GM04503 (cell line): ENCODE results near the gene SIM1.
A peak's percentile ranks its signal among the peaks of the same experiment; 100 is the strongest.

ENCODE experiments used
- DNase-seq: peaks from one replicate; pipeline ENCODE4 v3.0.0-alpha.2; 2012; ENCODE audit warnings: low read depth

The SIM1 gene

GRCh38 chr6:100456141-100456907, 8.4 kb downstream of the SIM1 start:
- DNase-seq: no peak

GRCh38 chr6:100455230-100456124, 9.2 kb downstream of the SIM1 start:
- DNase-seq: no peak

GRCh38 chr6:100454551-100455229, 10.0 kb downstream of the SIM1 start:
- DNase-seq: no peak

- DNase-seq: no peak
Measured at GRCh38 chr6:100453701-100454521, 10.8 kb downstream of the SIM1 start.

- DNase-seq: no peak
Measured at GRCh38 chr6:100452998-100453397, 11.7 kb downstream of the SIM1 start.

- no peak for DNase-seq
Measured at GRCh38 chr6:100451577-100451976, 13.1 kb downstream of the SIM1 start.

- no peak for DNase-seq
Measured at GRCh38 chr6:100449239-100449691, 15.5 kb downstream of the SIM1 start.

- DNase-seq: no peak
Measured at GRCh38 chr6:100447900-100448748, 16.6 kb downstream of the SIM1 start.

- no peak for DNase-seq
Measured at GRCh38 chr6:100447081-100447899, 17.4 kb downstream of the SIM1 start.

GRCh38 chr6:100446115-100447080, 18.3 kb downstream of the SIM1 start:
- no peak for DNase-seq

- no peak for DNase-seq
Measured at GRCh38 chr6:100445512-100445911, 19.2 kb downstream of the SIM1 start.

- DNase-seq: no peak
Measured at GRCh38 chr6:100440935-100441334, 23.8 kb downstream of the SIM1 start.

- peak; percentile 32 for DNase-seq
Measured at GRCh38 chr6:100435299-100435698, 29.4 kb downstream of the SIM1 start.

GRCh38 chr6:100433726-100434435, 30.8 kb downstream of the SIM1 start:
- DNase-seq: no peak

GRCh38 chr6:100432136-100432535, 32.6 kb downstream of the SIM1 start:
- DNase-seq: no peak

GRCh38 chr6:100430962-100431361, 33.8 kb downstream of the SIM1 start:
- DNase-seq: no peak

- DNase-seq: no peak
Measured at GRCh38 chr6:100427452-100427851, 37.3 kb downstream of the SIM1 start.
